ENCODE measurements around the gene IQCE. TPM values are rescaled to one million over a fixed set of nuclear protein-coding genes. Genes with fewer than 3 reads are reported as not detected.

The IQCE gene
- total RNA-seq, 2 experiments from 2014 or later: 7.2 to 8.4 TPM

- Mint-ChIP-seq H3K4me1 (peaks cover 14% of the 10 kb centered on the region), H3K27me3 (no peaks in the 10 kb centered on the region), H3K9me3 (ENCODE audit: low read depth) (no peaks in the 10 kb centered on the region), H3K27ac (no peak overlapping the region), H3K4me3 (no peak overlapping the region), H3K36me3 (ENCODE audit: low read depth) (no peaks in the 10 kb centered on the region)
- DNase-seq (no peak), ATAC-seq (no peak)
- intact Hi-C loops (cut with DNase I, micrococcal nuclease): loop anchor here in 1 of 2 experiments (10.0 kb wide), 1 partner anchor 1591 kb away; the partner anchor contains the start of gene GPR146
- ChIA-PET CTCF (no interaction called here), POLR2A (interaction anchor here (0.6 kb wide), 1 partner anchor 259 kb away, joined by 5 read pairs; no protein-coding TSS in a partner anchor)
Measured at GRCh38 chr7:2635810-2636701, 77.3 kb downstream of the IQCE start.

GRCh38 chr7:2637066-2637471, 78.3 kb downstream of the IQCE start:
- Mint-ChIP-seq H3K27ac (no peak overlapping the region), H3K4me3 (no peak overlapping the region), H3K9me3 (ENCODE audit: low read depth) (no peaks in the 10 kb centered on the region), H3K36me3 (ENCODE audit: low read depth) (no peaks in the 10 kb centered on the region), H3K4me1 (peaks cover 11% of the 10 kb centered on the region), H3K27me3 (no peaks in the 10 kb centered on the region)
- POLR2A ChIA-PET: interaction anchor here (0.6 kb wide), 2 partner anchors 258 to 283 kb away, joined by 3 to 5 read pairs; no protein-coding TSS in a partner anchor
- intact Hi-C loops (cut with DNase I, micrococcal nuclease): loop anchor here in 1 of 2 experiments (10.0 kb wide), 1 partner anchor 1592 kb away; the partner anchor contains the start of gene GPR146
- CTCF ChIA-PET: no interaction called here
- ATAC-seq (no peak), DNase-seq (no peak)

- Mint-ChIP-seq H3K36me3 (ENCODE audit: low read depth) (no peaks in the 10 kb centered on the region), H3K4me3 (no peak overlapping the region), H3K27me3 (no peaks in the 10 kb centered on the region), H3K9me3 (ENCODE audit: low read depth) (no peaks in the 10 kb centered on the region), H3K27ac (no peak overlapping the region), H3K4me1 (peaks cover 11% of the 10 kb centered on the region)
- CTCF ChIA-PET: interaction anchor here (0.6 kb wide), 1 partner anchor 231 kb away, joined by 3 read pairs; no protein-coding TSS in a partner anchor
- no peak for ATAC-seq
- POLR2A ChIA-PET: interaction anchor here (0.6 kb wide), 1 partner anchor 284 kb away, joined by 3 read pairs; no protein-coding TSS in a partner anchor
- intact Hi-C loops (cut with DNase I, micrococcal nuclease): loop anchor here in 1 of 2 experiments (10.0 kb wide), 1 partner anchor 1593 kb away; the partner anchor contains the start of gene GPR146
- no peak for DNase-seq
Measured at GRCh38 chr7:2637505-2638223, 78.9 kb downstream of the IQCE start.

GRCh38 chr7:2638224-2638991, 79.6 kb downstream of the IQCE start:
- Mint-ChIP-seq H3K27ac (no peak overlapping the region), H3K4me3 (no peak overlapping the region), H3K9me3 (ENCODE audit: low read depth) (no peaks in the 10 kb centered on the region), H3K4me1 (peaks cover 7% of the 10 kb centered on the region), H3K36me3 (ENCODE audit: low read depth) (no peaks in the 10 kb centered on the region), H3K27me3 (no peaks in the 10 kb centered on the region)
- DNase-seq: no peak
- POLR2A ChIA-PET: no interaction called here
- intact Hi-C loops (cut with DNase I, micrococcal nuclease): loop anchor here in 1 of 2 experiments (10.0 kb wide), 1 partner anchor 1594 kb away; the partner anchor contains the start of gene GPR146
- CTCF ChIA-PET: interaction anchor here (0.6 kb wide), 1 partner anchor 231 kb away, joined by 3 read pairs; no protein-coding TSS in a partner anchor
- ATAC-seq: no peak

- CTCF ChIA-PET: no interaction called here
- intact Hi-C loops (cut with DNase I, micrococcal nuclease): loop anchor here in 1 of 2 experiments (10.0 kb wide), 1 partner anchor 1594 kb away; the partner anchor contains the start of gene GPR146
Measured at GRCh38 chr7:2639181-2639681, 80.5 kb downstream of the IQCE start.

GRCh38 chr7:2639695-2640481, 81.1 kb downstream of the IQCE start:
- no peak overlapping the region for H3K4me3 Mint-ChIP-seq
- no peak overlapping the region for H3K27ac Mint-ChIP-seq
- no peaks in the 10 kb centered on the region for H3K27me3 Mint-ChIP-seq
- ChIA-PET POLR2A (no interaction called here), CTCF (no interaction called here)
- peaks cover 6% of the 10 kb centered on the region for H3K4me1 Mint-ChIP-seq
- DNase-seq (no peak), ATAC-seq (no peak)
- H3K9me3 Mint-ChIP-seq (ENCODE audit: low read depth): no peaks in the 10 kb centered on the region
- intact Hi-C loops (cut with DNase I, micrococcal nuclease): loop anchor here in 1 of 2 experiments (10.0 kb wide), 1 partner anchor 1595 kb away; the partner anchor contains the start of gene GPR146
- H3K36me3 Mint-ChIP-seq (ENCODE audit: low read depth): no peaks in the 10 kb centered on the region

More at GRCh38 chr7:2639181-2639681, 80.5 kb downstream of the IQCE start:
- Mint-ChIP-seq H3K27ac (no peak overlapping the region), H3K36me3 (ENCODE audit: low read depth) (no peaks in the 10 kb centered on the region), H3K9me3 (ENCODE audit: low read depth) (no peaks in the 10 kb centered on the region), H3K27me3 (no peaks in the 10 kb centered on the region), H3K4me3 (no peak overlapping the region), H3K4me1 (peaks cover under 1% of the 10 kb centered on the region)
- POLR2A ChIA-PET: no interaction called here
- no peak for ATAC-seq
- no peak for DNase-seq

GRCh38 chr7:2640482-2640830, 81.7 kb downstream of the IQCE start:
- H3K9me3 Mint-ChIP-seq (ENCODE audit: low read depth): no peaks in the 10 kb centered on the region
- no peak for DNase-seq
- H3K36me3 Mint-ChIP-seq (ENCODE audit: low read depth): no peaks in the 10 kb centered on the region
- H3K27me3 Mint-ChIP-seq: no peaks in the 10 kb centered on the region
- ATAC-seq: no peak
- peaks cover 12% of the 10 kb centered on the region for H3K4me1 Mint-ChIP-seq
- ChIA-PET POLR2A (no interaction called here), CTCF (no interaction called here)
- H3K27ac Mint-ChIP-seq: no peak overlapping the region
- H3K4me3 Mint-ChIP-seq: no peak overlapping the region
- intact Hi-C loops (cut with DNase I, micrococcal nuclease): no loop called here

- no peaks in the 10 kb centered on the region for H3K36me3 Mint-ChIP-seq (ENCODE audit: low read depth)
- no peak for ATAC-seq
- CTCF ChIA-PET: no interaction called here
- no peak for DNase-seq
- H3K27me3 Mint-ChIP-seq: no peaks in the 10 kb centered on the region
- intact Hi-C loops (cut with DNase I, micrococcal nuclease): no loop called here
- peaks cover 15% of the 10 kb centered on the region for H3K4me1 Mint-ChIP-seq
- POLR2A ChIA-PET: no interaction called here
- no peak overlapping the region for H3K27ac Mint-ChIP-seq
- H3K4me3 Mint-ChIP-seq: no peak overlapping the region
- H3K9me3 Mint-ChIP-seq (ENCODE audit: low read depth): no peaks in the 10 kb centered on the region
Measured at GRCh38 chr7:2640846-2641316, 82.1 kb downstream of the IQCE start.

- H3K27me3 Mint-ChIP-seq: no peaks in the 10 kb centered on the region
- H3K9me3 Mint-ChIP-seq (ENCODE audit: low read depth): no peaks in the 10 kb centered on the region
- peaks cover 15% of the 10 kb centered on the region for H3K4me1 Mint-ChIP-seq
- peak; percentile 24 for DNase-seq
- no peak overlapping the region for H3K4me3 Mint-ChIP-seq
- ATAC-seq: no peak
- intact Hi-C loops (cut with DNase I, micrococcal nuclease): no loop called here
- H3K36me3 Mint-ChIP-seq (ENCODE audit: low read depth): no peaks in the 10 kb centered on the region
- no peak overlapping the region for H3K27ac Mint-ChIP-seq
- ChIA-PET CTCF (no interaction called here), POLR2A (no interaction called here)
Measured at GRCh38 chr7:2641406-2642393, 82.9 kb downstream of the IQCE start.
